Upper lobe of left lung (tissue), 6 donors: ENCODE measurements around the gene AKR7A3. TPM values are rescaled to one million over a fixed set of nuclear protein-coding genes. Genes with fewer than 3 reads are reported as not detected.
A peak's percentile ranks its signal among the peaks of the same experiment; 100 is the strongest.
"Not testable (repeated sequence)": the region's sequence is repeated elsewhere in the genome, so short reads cannot be mapped to it uniquely, and the experiment has no call there.

Experiments
- ATAC-seq, 2 donors: fragments of 200-7000 bp; cut with Tn5 transposase; one replicate each; pipeline ENCODE4 v1.9.1; 2022; ENCODE audit warnings: mild to moderate bottlenecking in 2 of 2, moderate library complexity in 2 of 2; ENCODE audit not compliant: low FRiP score in 2 of 2
- DNase-seq, 2 donors: peaks; one replicate each; pipeline ENCODE4 v3.0.0-alpha.2; 2019 to 2020
- H3K27ac ChIP-seq, 4 donors: fragments of 200-600 bp; sonication (generic); one replicate each; pipeline ENCODE4 v1.5.1; 2016 to 2019
- H3K27me3 ChIP-seq, 4 donors: fragments of 200-600 bp; sonication (generic); one replicate each; pipeline ENCODE4 v1.5.1; 2017 to 2019
- H3K36me3 ChIP-seq, 4 donors: fragments of 200-600 bp; sonication (generic); one replicate each; pipeline ENCODE4 v1.5.1; 2016 to 2019
- H3K4me1 ChIP-seq, 4 donors: fragments of 200-600 bp; sonication (generic); one replicate each; pipeline ENCODE4 v1.5.1; 2018 to 2019
- H3K4me3 ChIP-seq, 4 donors: fragments of 200-600 bp; sonication (generic); one replicate each; pipeline ENCODE4 v1.5.1; 2017 to 2019; ENCODE audit warnings: mild to moderate bottlenecking in 2 of 4, moderate library complexity in 1 of 4
- H3K9me3 ChIP-seq, 4 donors: fragments of 200-600 bp; sonication (generic); one replicate each; pipeline ENCODE4 v1.5.1; 2018 to 2019
- CTCF ChIP-seq, 6 experiments: fragments of 450-650 bp in 4 of 6; fragments of 200-600 bp in 2 of 6; sonication (generic) in 2 of 6; IDR thresholded peaks; one replicate each; pipeline ENCODE4 v1.5.1; 2016 to 2019; ENCODE audit warnings: antibody characterized with exemption in 6 of 6
- EP300 ChIP-seq, 4 donors: sonication (generic); formaldehyde crosslinking; IDR thresholded peaks; one replicate each; pipeline ENCODE4 v1.5.1; 2017; ENCODE audit warnings: antibody characterized with exemption in 4 of 4, control low read depth in 2 of 4
- POLR2A ChIP-seq, 4 donors: fragments of 450-650 bp; IDR thresholded peaks; one replicate each; pipeline ENCODE4 v1.5.1; 2016 to 2017; ENCODE audit warnings: antibody characterized with exemption in 4 of 4, mild to moderate bottlenecking in 2 of 4
- POLR2AphosphoS5 ChIP-seq, 2 donors: sonication (generic); formaldehyde crosslinking; IDR thresholded peaks; one replicate each; pipeline ENCODE4 v1.5.1; 2017; ENCODE audit warnings: antibody characterized with exemption in 2 of 2
- WGBS, 2 donors: methylation state at CpG; one replicate each; pipeline ENCODE4 v1.1.5; 2017 to 2018; 5-methylcytosine and 5-hydroxymethylcytosine counted together
- total RNA-seq, 6 donors: library from RNA; depleted of rRNA in 4 of 6; stranded (reverse); fragments of >200 nt in 4 of 6; gene quantifications; one replicate each; pipeline versions ENCODE4 v1.1.0 to v1.2.1, GENCODE V29; 2016 to 2021
- donor health status: DM: no; HTN: no; CAD: no; lungs with moderate emphysema.
- donor health status: DM: no; HTN: yes; CAD: no; lungs with severe emphysema.

Gene AKR7A3
- total RNA-seq, 6 donors from 2014 or later, result 0.91 to 9.4 (median 1.0) TPM; not detected in 1

GRCh38 chr1:19258353-19258752, 30.2 kb downstream of the AKR7A3 start:
- Histone ChIP-seq H3K27me3 (no peaks in the 10 kb centered on the region), H3K36me3 (peaks cover 18 to 56% (median 46%) of the 10 kb centered on the region in 4 donors), H3K9me3 (no peaks in the 10 kb centered on the region), H3K27ac (no peak overlapping the region), H3K4me3 (no peak overlapping the region), H3K4me1 (peaks cover 4 to 9% (median 6%) of the 10 kb centered on the region in 4 donors)
- TF ChIP-seq POLR2AphosphoS5 (IDR thresholded peaks at IDR 0.05) (no peak), CTCF (IDR thresholded peaks at IDR 0.05) (no peak), EP300 (IDR thresholded peaks at IDR 0.05) (no peak), POLR2A (IDR thresholded peaks at IDR 0.05) (no peak)
- ATAC-seq (no peak), DNase-seq (peak in 1 of 2 donors; percentile 61)
- WGBS, 2 donors, result 95 to 98% methylated on average over 10 of the region's 10 CpGs

DNA sequence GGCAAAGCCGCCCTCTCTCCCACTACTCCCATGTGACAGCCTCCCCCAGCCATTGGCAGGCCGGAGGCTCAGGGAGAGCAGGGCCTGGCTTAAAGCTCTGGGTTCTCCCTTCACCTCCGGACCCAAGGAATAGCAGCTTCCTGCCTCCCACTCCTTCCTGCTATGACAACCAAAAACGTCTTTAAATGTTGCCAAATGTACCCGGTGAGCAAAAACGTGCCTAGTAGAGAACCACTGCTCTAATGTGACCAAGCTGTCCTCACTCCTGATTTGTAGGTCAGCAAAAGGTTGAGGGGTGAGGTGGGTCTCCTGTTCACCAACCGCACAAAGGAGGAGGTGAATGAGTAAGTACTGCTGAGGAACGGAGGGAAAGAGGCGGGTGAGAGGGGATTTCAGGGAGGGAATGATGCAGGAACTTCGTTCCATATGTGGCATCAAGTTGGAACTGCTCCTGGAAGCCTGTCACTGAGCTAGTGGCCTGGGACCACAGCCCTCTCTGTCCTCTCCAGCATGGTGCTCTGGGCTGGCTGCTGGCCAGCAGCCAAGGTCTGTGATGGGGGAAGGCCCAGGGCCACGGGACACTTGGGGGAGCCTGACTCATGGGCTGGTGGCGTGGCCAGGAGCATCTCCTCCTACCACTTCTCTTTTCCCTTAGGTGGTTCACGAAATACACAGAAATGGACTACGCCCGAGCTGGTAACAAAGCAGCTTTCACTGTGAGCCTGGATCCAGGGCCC, 31.2 kb downstream of the AKR7A3 start:
- no peaks in the 10 kb centered on the region for H3K27me3 ChIP-seq
- no peak overlapping the region for H3K4me3 ChIP-seq
- H3K9me3 ChIP-seq, result no peaks in the 10 kb centered on the region
- peak in 1 of 2 donors; percentile 60 for DNase-seq
- ATAC-seq, result peak in 1 of 2 donors; percentile 3
- 66 to 70% methylated on average over 9 to 15 of the region's 15 CpGs for WGBS, 2 donors
- no peak overlapping the region for H3K27ac ChIP-seq
- TF ChIP-seq POLR2A (IDR thresholded peaks at IDR 0.05), result no peak
- no peak for TF ChIP-seq EP300 (IDR thresholded peaks at IDR 0.05)
- TF ChIP-seq CTCF (IDR thresholded peaks at IDR 0.05), result no peak
- no peak for TF ChIP-seq POLR2AphosphoS5 (IDR thresholded peaks at IDR 0.05)
- peaks cover 18 to 56% (median 46%) of the 10 kb centered on the region in 4 donors for H3K36me3 ChIP-seq
- H3K4me1 ChIP-seq, result peaks cover 14 to 19% (median 16%) of the 10 kb centered on the region in 4 donors

DNA sequence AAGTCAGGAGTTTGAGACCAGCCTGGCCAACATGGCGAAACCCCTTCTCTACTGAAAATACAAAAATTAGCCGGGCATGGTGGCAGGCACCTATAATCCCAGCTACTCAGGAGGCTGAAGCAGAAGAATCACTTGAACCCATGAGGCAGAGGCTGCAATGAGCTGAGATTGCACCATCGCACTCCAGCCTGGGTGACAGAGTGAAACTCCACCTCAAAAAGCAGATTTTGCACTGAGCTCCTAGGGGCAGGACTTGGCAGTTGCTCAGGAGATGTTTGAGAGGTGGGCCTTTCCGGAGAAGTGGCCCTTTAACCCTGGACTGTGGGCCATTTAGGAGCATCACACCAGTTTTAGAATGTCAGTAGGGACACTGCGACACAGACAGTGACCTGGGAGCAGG, 32.3 kb downstream of the AKR7A3 start:
- WGBS, 2 donors, result 95 to 97% methylated on average over 4 to 5 of the region's 5 CpGs

GRCh38 chr1:19255288-19255687, 33.3 kb downstream of the AKR7A3 start:
- Histone ChIP-seq H3K27me3 (no peaks in the 10 kb centered on the region), H3K4me3 (no peak overlapping the region), H3K36me3 (peaks cover 17 to 53% (median 43%) of the 10 kb centered on the region in 4 donors), H3K9me3 (no peaks in the 10 kb centered on the region), H3K4me1 (peaks cover 23 to 33% (median 26%) of the 10 kb centered on the region in 4 donors), H3K27ac (no peak overlapping the region)
- ATAC-seq (no peak), DNase-seq (no peak)
- 80 to 94% methylated on average over 4 of the region's 4 CpGs for WGBS, 2 donors
- no peak for TF ChIP-seq CTCF (IDR thresholded peaks at IDR 0.05)
- TF ChIP-seq POLR2A (IDR thresholded peaks at IDR 0.05), result no peak
- no peak for TF ChIP-seq POLR2AphosphoS5 (IDR thresholded peaks at IDR 0.05)

More for the DNA sequence above, 32.3 kb downstream of the AKR7A3 start:
- not testable (repeated sequence) for DNase-seq, ATAC-seq, H3K4me3 ChIP-seq, H3K9me3 ChIP-seq, H3K27me3 ChIP-seq, H3K27ac ChIP-seq
- Histone ChIP-seq H3K36me3 (peaks cover 18 to 56% (median 46%) of the 10 kb centered on the region in 4 donors), H3K4me1 (peaks cover 17 to 25% (median 19%) of the 10 kb centered on the region in 4 donors)

DNA sequence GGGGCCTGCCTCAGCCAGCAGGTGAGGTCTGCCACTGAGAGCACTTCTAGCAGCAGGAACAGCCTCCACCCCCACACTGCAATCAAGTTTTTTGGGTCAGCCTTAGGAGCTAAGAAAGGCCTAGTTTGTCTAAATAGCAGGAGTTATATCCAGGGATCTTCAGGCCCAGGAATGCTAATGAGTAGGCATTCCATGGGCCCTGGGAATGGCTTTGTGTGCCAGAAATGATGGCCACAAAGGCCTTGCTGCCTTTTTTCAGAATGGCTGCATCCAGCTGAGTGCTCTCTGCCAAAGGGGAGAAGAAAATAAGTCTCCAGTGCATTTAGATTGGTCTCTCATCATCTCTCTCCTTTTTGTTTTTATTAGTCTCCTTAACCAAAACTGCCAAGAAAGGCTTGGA, 34.2 kb downstream of the AKR7A3 start:
- no peak for DNase-seq
- Histone ChIP-seq H3K9me3 (no peaks in the 10 kb centered on the region), H3K36me3 (peaks cover 12 to 44% (median 37%) of the 10 kb centered on the region in 4 donors), H3K4me1 (peaks cover 25 to 41% (median 29%) of the 10 kb centered on the region in 4 donors), H3K4me3 (no peak overlapping the region), H3K27me3 (no peaks in the 10 kb centered on the region), H3K27ac (no peak overlapping the region)
- no peak for TF ChIP-seq EP300 (IDR thresholded peaks at IDR 0.05)
- TF ChIP-seq POLR2A (IDR thresholded peaks at IDR 0.05), result no peak
- no peak for TF ChIP-seq CTCF (IDR thresholded peaks at IDR 0.05)
- no peak for TF ChIP-seq POLR2AphosphoS5 (IDR thresholded peaks at IDR 0.05)
- no peak for ATAC-seq
